Activated T-cell treated with anti-CD3 and anti-CD28 coated beads for 4 hours (primary cell): Measurements from ENCODE around the gene LCLAT1.

ENCODE experiments used
- DNase-seq: peaks from one replicate; pipeline ENCODE4 v3.0.0-alpha.2; 2020

Gene LCLAT1

GRCh38 chr2:30527411-30527810, 80.4 kb downstream of the LCLAT1 start:
- DNase-seq, result no peak

- DNase-seq, result no peak
These were observed 80.8 kb downstream of the LCLAT1 start for GRCh38 chr2:30527859-30528258.

GRCh38 chr2:30530346-30530745, 83.3 kb downstream of the LCLAT1 start:
- DNase-seq, result no peak

GRCh38 chr2:30541680-30542079, 94.6 kb downstream of the LCLAT1 start:
- DNase-seq, result no peak

GRCh38 chr2:30545875-30546274, 98.8 kb downstream of the LCLAT1 start:
- DNase-seq, result no peak

- DNase-seq, result no peak
These were observed 101.3 kb downstream of the LCLAT1 start for GRCh38 chr2:30548386-30548785.

- no peak for DNase-seq
These were observed 102.0 kb downstream of the LCLAT1 start for GRCh38 chr2:30549096-30549495.

GRCh38 chr2:30559544-30560275, 112.7 kb downstream of the LCLAT1 start:
- DNase-seq, result no peak

- DNase-seq, result no peak
These were observed 114.3 kb downstream of the LCLAT1 start for GRCh38 chr2:30561349-30561748.

GRCh38 chr2:30565851-30566358, 118.9 kb downstream of the LCLAT1 start:
- no peak for DNase-seq

- DNase-seq, result no peak
These were observed 119.6 kb downstream of the LCLAT1 start for GRCh38 chr2:30566631-30567030.

- DNase-seq, result no peak
These were observed 120.3 kb downstream of the LCLAT1 start for GRCh38 chr2:30567317-30567716.

- DNase-seq, result no peak
These were observed 122.9 kb downstream of the LCLAT1 start for GRCh38 chr2:30569946-30570345.

- no peak for DNase-seq
These were observed 130.1 kb downstream of the LCLAT1 start for GRCh38 chr2:30577151-30577550.

GRCh38 chr2:30580391-30580790, 133.3 kb downstream of the LCLAT1 start:
- no peak for DNase-seq

- DNase-seq, result no peak
These were observed 135.5 kb downstream of the LCLAT1 start for GRCh38 chr2:30582521-30582920.

- DNase-seq, result no peak
These were observed 136.2 kb downstream of the LCLAT1 start for GRCh38 chr2:30583204-30583749.

- no peak for DNase-seq
These were observed 137.1 kb downstream of the LCLAT1 start for GRCh38 chr2:30584116-30584515.

- DNase-seq, result no peak
These were observed 141.9 kb downstream of the LCLAT1 start for GRCh38 chr2:30588994-30589393.

GRCh38 chr2:30590407-30590806, 143.4 kb downstream of the LCLAT1 start:
- DNase-seq, result no peak

- DNase-seq, result no peak
These were observed 144.1 kb downstream of the LCLAT1 start for GRCh38 chr2:30591186-30591585.

- DNase-seq, result no peak
These were observed 154.3 kb downstream of the LCLAT1 start for GRCh38 chr2:30601375-30601774.

- DNase-seq, result no peak
These were observed 158.2 kb downstream of the LCLAT1 start for GRCh38 chr2:30605197-30605596.

- no peak for DNase-seq
These were observed 161.6 kb downstream of the LCLAT1 start for GRCh38 chr2:30608643-30609042.

GRCh38 chr2:30611583-30611982, 164.5 kb downstream of the LCLAT1 start:
- DNase-seq, result no peak
